ENCODE results near the gene MIAT. TPM values are rescaled to one million over a fixed set of nuclear protein-coding genes. Genes with fewer than 3 reads are reported as not detected.

The MIAT gene
- total and polyA plus RNA-seq, 9 of the 15 experiments (the other 6 are each of a cell fraction or from before 2014, with no cell fraction given) = 0.03 to 0.93 (median 0.34) TPM

DNA sequence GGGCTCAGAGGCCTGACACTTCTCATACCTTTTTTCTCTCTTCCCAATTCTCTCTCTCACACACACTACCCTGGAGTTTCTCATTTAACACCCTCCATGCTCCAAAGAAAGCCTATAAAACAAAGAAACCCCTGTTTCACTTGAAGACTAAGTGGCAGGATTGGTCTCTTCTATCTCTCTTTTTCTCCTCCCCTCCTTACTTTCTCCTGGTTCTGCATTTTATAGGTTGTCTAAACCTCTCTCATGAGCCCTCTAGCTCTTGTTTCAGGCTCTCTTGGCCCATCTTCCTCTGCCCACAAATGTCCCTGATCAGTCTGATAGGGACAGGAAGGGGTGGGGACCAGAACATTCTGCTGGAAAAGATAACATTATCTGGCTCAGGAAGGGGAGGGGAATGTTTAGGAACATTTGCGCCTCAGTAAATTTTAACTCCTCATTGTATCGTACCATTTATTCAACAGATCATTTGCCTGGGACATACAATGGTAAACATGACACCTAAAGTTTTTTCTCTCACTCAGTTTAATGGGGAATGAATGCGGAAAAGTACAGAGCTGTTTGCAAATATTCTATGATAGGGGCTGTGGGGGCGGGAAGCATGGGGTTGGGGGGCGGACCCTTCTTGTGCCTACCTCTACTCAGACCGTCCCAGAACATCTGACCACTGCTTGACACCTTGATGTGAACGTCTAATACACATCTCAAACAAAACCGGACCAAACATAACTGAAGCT, 24.8 kb upstream of the MIAT start (continued):
- TF ChIP-seq ZBTB33 (CRISPR knock-in tag; IDR thresholded peaks at IDR 0.05) = no peak
- no peak for TF ChIP-seq CREB1 (IDR thresholded peaks at IDR 0.05)
- TF ChIP-seq CREB1 (CRISPR knock-in tag; IDR thresholded peaks at IDR 0.05) = no peak
- TF ChIP-seq TAL1 (IDR thresholded peaks at IDR 0.05) = peak; percentile 92
- no peak for TF ChIP-seq ZZZ3 (IDR thresholded peaks at IDR 0.05)
- no peak for TF ChIP-seq ZNF707 (CRISPR knock-in tag; conservative IDR thresholded peaks at IDR 0.05)
- no peak for TF ChIP-seq ZNF408 (CRISPR knock-in tag; IDR thresholded peaks at IDR 0.05; ENCODE audit: low read depth)
- TF ChIP-seq SMARCB1 (IDR thresholded peaks at IDR 0.05; ENCODE audit: insufficient read length, low read depth) = no peak
- no peak for TF ChIP-seq BDP1 (IDR thresholded peaks at IDR 0.05; ENCODE audit: insufficient read depth, insufficient read length)

DNA sequence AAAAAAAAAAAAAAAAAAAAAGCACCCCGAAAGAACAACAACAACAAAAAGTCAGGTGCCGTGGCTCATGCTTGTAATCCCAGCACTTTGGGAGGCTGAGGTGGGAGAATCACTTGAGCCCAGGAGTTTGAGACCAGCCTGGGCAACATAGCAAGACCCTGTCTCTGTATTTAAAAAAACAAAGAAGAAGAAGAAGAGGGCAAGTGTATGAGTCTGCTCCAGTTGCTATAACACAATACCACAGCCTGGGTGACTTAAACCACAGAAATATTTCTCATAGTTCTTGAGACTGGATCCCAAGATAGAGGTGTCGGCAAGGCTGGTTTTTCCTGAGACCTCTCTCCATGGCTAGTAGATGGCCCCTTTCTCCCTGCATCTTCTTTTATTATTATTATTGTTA, 23.2 kb upstream of the MIAT start:
- Histone ChIP-seq H3K9me3 (replicated peaks; ENCODE audit: control insufficient read depth, insufficient read depth, low read depth, low read length) (no peaks in the 10 kb centered on the region), H3K9ac (ENCODE audit: insufficient read depth in 1 of 2, low read depth in 2 of 2, low read length in 2 of 2) (no peak overlapping the region; a peak in 1 of 4 replicates), H3K36me3 (ENCODE audit: control insufficient read depth, insufficient read depth, low read length) (no peaks in the 10 kb centered on the region), H3K4me3 (no peak overlapping the region), H3K4me2 (ENCODE audit: insufficient read depth, low read length) (no peak overlapping the region), H3K27ac (ENCODE audit: extremely low read depth, low read depth, low read length) (peak overlapping the region; percentile 87), H2AFZ (ENCODE audit: low read depth, low read length) (no peak overlapping the region), H3K79me2 (ENCODE audit: control insufficient read depth, insufficient read depth, low read length) (peaks cover 7% of the 10 kb centered on the region; the same call in 1 of the 3 replicates), H3K4me1 (replicated peaks in 1 of 2; ENCODE audit: control insufficient read depth in 2 of 2, insufficient read depth in 2 of 2, low read length in 2 of 2) (peaks cover 20 to 37% of the 10 kb centered on the region in 2 experiments), H3K27me3 (ENCODE audit: control insufficient read depth in 2 of 2, insufficient read depth in 2 of 2, low read length in 2 of 2) (no peaks in the 10 kb centered on the region), H4K20me1 (replicated peaks; ENCODE audit: control insufficient read depth, insufficient read depth, low read length) (no peaks in the 10 kb centered on the region), H3K9me1 (ENCODE audit: control insufficient read depth, insufficient read depth, low read length) (peaks cover 4% of the 10 kb centered on the region)
- no peak for FAIRE-seq
- in situ Hi-C loops (cut with MboI) = no loop called here
- DNase-seq (ENCODE audit: extremely low read depth in 1 of 4, low spot score in 3 of 4) = no peak
- intact Hi-C loops (cut with micrococcal nuclease) = no loop called here
- 60% methylated on average over 1 of the region's 3 CpGs for WGBS (ENCODE audit: insufficient coverage, low coverage, missing lambda C conversion rate)
- no TSS peak for BruUV-seq (replicated peaks)
- ATAC-seq = no peak
- ChIA-PET CTCF (ENCODE audit: low intra/inter-chr PET ratio) (no interaction called here), POLR2A (no interaction called here)
- TF ChIP-seq CBFA2T2 (conservative IDR thresholded peaks at IDR 0.05) (no peak), ZNF12 (CRISPR knock-in tag; IDR thresholded peaks at IDR 0.05) (peak; percentile 95), CHD2 (IDR thresholded peaks at IDR 0.05; ENCODE audit: low read depth, low read length) (no peak), SMARCE1 (IDR thresholded peaks at IDR 0.05) (no peak), RBM15 (IDR thresholded peaks at IDR 0.05; ENCODE audit: insufficient read depth, low read length) (no peak), TFAP4 (CRISPR knock-in tag; IDR thresholded peaks at IDR 0.05; ENCODE audit: borderline replicate concordance) (no peak), ZBTB49 (CRISPR knock-in tag; IDR thresholded peaks at IDR 0.05; ENCODE audit: borderline replicate concordance) (no peak)
